Measurements from ENCODE around the gene ZNF583. TPM values are rescaled to one million over a fixed set of nuclear protein-coding genes. Genes with fewer than 3 reads are reported as not detected.

ZNF583 gene
- total RNA-seq, 1 donor from 2014 or later: 11.2 TPM

GRCh38 chr19:56423985-56424353 is 19.8 kb downstream of the ZNF583 start:
- intact Hi-C loops (cut with DNase I): no loop called here
- DNase-seq (ENCODE audit: low spot score) (no peak), ATAC-seq (no peak)

GRCh38 chr19:56441206-56441792 is 37.2 kb downstream of the ZNF583 start:
- no peak for DNase-seq (ENCODE audit: low spot score)
- intact Hi-C loops (cut with DNase I): no loop called here
- ATAC-seq: no peak

- no peak for ATAC-seq
- no peak for DNase-seq (ENCODE audit: low spot score)
- intact Hi-C loops (cut with DNase I): no loop called here
Observed at GRCh38 chr19:56474308-56474707, 70.2 kb downstream of the ZNF583 start.

GRCh38 chr19:56476093-56476492 is 72.0 kb downstream of the ZNF583 start:
- no peak for DNase-seq (ENCODE audit: low spot score)
- intact Hi-C loops (cut with DNase I): no loop called here
- no peak for ATAC-seq

Other genes with a start within 250 kb of the ZNF583 start
- not detected for gene GALP, start 228.3 kb upstream of the ZNF583 start, total RNA-seq
- gene ZSCAN5B, start 206.5 kb upstream of the ZNF583 start, total RNA-seq: not detected
- not detected for gene ZSCAN5C, start 202.1 kb upstream of the ZNF583 start, total RNA-seq
- not detected for gene EDDM13, start 131.6 kb upstream of the ZNF583 start, total RNA-seq
- gene ZSCAN5A, start 89.5 kb upstream of the ZNF583 start, total RNA-seq: 12.3 TPM
- gene ZNF582, start 10.8 kb upstream of the ZNF583 start, total RNA-seq: 5.5 TPM
- 12.3 TPM for gene ZNF667, start 73.0 kb downstream of the ZNF583 start, total RNA-seq
- 22.2 TPM for gene ZNF471, start 103.5 kb downstream of the ZNF583 start, total RNA-seq
- 16.0 TPM for gene ZFP28, start 134.6 kb downstream of the ZNF583 start, total RNA-seq
- 9.2 TPM for gene ZNF470, start 163.1 kb downstream of the ZNF583 start, total RNA-seq
- gene ZNF71, start 191.0 kb downstream of the ZNF583 start, total RNA-seq: 7.8 TPM
- 0.85 TPM for gene SMIM17, start 238.8 kb downstream of the ZNF583 start, total RNA-seq